Measurements from ENCODE around the gene TERT. TPM values are rescaled to one million over a fixed set of nuclear protein-coding genes. Genes with fewer than 3 reads are reported as not detected.
A peak's percentile ranks its signal among the peaks of the same experiment; 100 is the strongest.

TERT gene
- total and polyA plus RNA-seq, 2 of the 13 experiments (the other 11 are each of a cell fraction or from before 2014, with no cell fraction given), result 4.3 to 5.9 TPM

GRCh38 chr5:1246711-1247431, 48.0 kb downstream of the TERT start (continued):
- TF ChIP-seq CHD4 (IDR thresholded peaks at IDR 0.05; ENCODE audit: borderline replicate concordance, low read length) (no peak), ZNF691 (CRISPR knock-in tag; IDR thresholded peaks at IDR 0.05; ENCODE audit: borderline replicate concordance, low read depth) (no peak), ZNF720 (CRISPR knock-in tag; IDR thresholded peaks at IDR 0.05) (no peak), SNAI1 (CRISPR knock-in tag; IDR thresholded peaks at IDR 0.05; ENCODE audit: borderline replicate concordance) (no peak), FLYWCH1 (CRISPR knock-in tag; IDR thresholded peaks at IDR 0.05) (no peak), ZFYVE20 (CRISPR knock-in tag; IDR thresholded peaks at IDR 0.05; ENCODE audit: borderline replicate concordance, low read depth) (peak; percentile 72; the same call in 1 of the 2 replicates), MIER2 (CRISPR knock-in tag; IDR thresholded peaks at IDR 0.05) (peak; percentile 99), TBP (CRISPR knock-in tag; IDR thresholded peaks at IDR 0.05) (no peak), HIC2 (CRISPR knock-in tag; IDR thresholded peaks at IDR 0.05; ENCODE audit: low read depth) (no peak), ZNF713 (CRISPR knock-in tag; IDR thresholded peaks at IDR 0.05) (no peak), TBX3 (IDR thresholded peaks at IDR 0.05; ENCODE audit: borderline replicate concordance) (peak; percentile 9; the same call in 1 of the 2 replicates), MLXIP (CRISPR knock-in tag; IDR thresholded peaks at IDR 0.05; ENCODE audit: borderline replicate concordance) (peak; percentile 92), ZNF598 (CRISPR knock-in tag; IDR thresholded peaks at IDR 0.05; ENCODE audit: borderline replicate concordance) (no peak), FOSL1 (CRISPR knock-in tag; IDR thresholded peaks at IDR 0.05; ENCODE audit: borderline replicate concordance) (peak; percentile 29; the same call in 1 of the 2 replicates), NCOA1 (CRISPR knock-in tag; IDR thresholded peaks at IDR 0.05) (no peak)
- TF ChIP-seq, protein P1, sequence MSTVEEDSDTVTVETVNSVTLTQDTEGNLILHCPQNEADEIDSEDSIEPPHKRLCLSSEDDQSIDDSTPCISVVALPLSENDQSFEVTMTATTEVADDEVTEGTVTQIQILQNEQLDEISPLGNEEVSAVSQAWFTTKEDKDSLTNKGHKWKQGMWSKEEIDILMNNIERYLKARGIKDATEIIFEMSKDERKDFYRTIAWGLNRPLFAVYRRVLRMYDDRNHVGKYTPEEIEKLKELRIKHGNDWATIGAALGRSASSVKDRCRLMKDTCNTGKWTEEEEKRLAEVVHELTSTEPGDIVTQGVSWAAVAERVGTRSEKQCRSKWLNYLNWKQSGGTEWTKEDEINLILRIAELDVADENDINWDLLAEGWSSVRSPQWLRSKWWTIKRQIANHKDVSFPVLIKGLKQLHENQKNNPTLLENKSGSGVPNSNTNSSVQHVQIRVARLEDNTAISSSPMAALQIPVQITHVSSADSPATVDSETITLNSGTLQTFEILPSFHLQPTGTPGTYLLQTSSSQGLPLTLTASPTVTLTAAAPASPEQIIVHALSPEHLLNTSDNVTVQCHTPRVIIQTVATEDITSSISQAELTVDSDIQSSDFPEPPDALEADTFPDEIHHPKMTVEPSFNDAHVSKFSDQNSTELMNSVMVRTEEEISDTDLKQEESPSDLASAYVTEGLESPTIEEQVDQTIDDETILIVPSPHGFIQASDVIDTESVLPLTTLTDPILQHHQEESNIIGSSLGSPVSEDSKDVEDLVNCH (CRISPR knock-in tag; IDR thresholded peaks at IDR 0.05), result 0 out of 2 replicates have a peak, but pooled peaks have one; percentile 32
- TF ChIP-seq, protein P2, sequence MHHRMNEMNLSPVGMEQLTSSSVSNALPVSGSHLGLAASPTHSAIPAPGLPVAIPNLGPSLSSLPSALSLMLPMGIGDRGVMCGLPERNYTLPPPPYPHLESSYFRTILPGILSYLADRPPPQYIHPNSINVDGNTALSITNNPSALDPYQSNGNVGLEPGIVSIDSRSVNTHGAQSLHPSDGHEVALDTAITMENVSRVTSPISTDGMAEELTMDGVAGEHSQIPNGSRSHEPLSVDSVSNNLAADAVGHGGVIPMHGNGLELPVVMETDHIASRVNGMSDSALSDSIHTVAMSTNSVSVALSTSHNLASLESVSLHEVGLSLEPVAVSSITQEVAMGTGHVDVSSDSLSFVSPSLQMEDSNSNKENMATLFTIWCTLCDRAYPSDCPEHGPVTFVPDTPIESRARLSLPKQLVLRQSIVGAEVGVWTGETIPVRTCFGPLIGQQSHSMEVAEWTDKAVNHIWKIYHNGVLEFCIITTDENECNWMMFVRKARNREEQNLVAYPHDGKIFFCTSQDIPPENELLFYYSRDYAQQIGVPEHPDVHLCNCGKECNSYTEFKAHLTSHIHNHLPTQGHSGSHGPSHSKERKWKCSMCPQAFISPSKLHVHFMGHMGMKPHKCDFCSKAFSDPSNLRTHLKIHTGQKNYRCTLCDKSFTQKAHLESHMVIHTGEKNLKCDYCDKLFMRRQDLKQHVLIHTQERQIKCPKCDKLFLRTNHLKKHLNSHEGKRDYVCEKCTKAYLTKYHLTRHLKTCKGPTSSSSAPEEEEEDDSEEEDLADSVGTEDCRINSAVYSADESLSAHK (CRISPR knock-in tag; IDR thresholded peaks at IDR 0.05; ENCODE audit: borderline replicate concordance), result no peak

All from HepG2 (cell line).